Spleen (tissue), 11 donors: ENCODE results near the gene ST8SIA4. TPM values are rescaled to one million over a fixed set of nuclear protein-coding genes. Genes with fewer than 3 reads are reported as not detected.

Experiments
- DNase-seq: peaks from one replicate; pipeline ENCODE4 v3.0.0-alpha.2; 2020
- H3K27ac ChIP-seq, 8 donors: fragments of 200-600 bp; sonication (generic) in 7 of 8; 1 replicate in 4 of 8; 2 replicates in 4 of 8; pipeline versions ENCODE4 v1.5.0 to v1.8.0; 2016 to 2021; ENCODE audit warnings: inconsistent platforms in 4 of 8, mild to moderate bottlenecking in 4 of 8, moderate library complexity in 1 of 8
- H3K27me3 ChIP-seq, 7 donors: fragments of 200-600 bp; sonication (generic) in 6 of 7; replicated peaks in 1 of 7; 1 replicate in 4 of 7; 2 replicates in 3 of 7; pipeline versions ENCODE4 v1.5.0 to v1.8.0; 2016 to 2021; ENCODE audit warnings: inconsistent platforms in 3 of 7, mild to moderate bottlenecking in 1 of 7
- H3K36me3 ChIP-seq, 6 donors: fragments of 200-600 bp; sonication (generic) in 5 of 6; 1 replicate in 4 of 6; 2 replicates in 2 of 6; pipeline versions ENCODE4 v1.5.0 to v1.8.0; 2016 to 2021; ENCODE audit warnings: inconsistent platforms in 2 of 6
- H3K4me1 ChIP-seq, 6 donors: fragments of 200-600 bp; sonication (generic) in 5 of 6; 1 replicate in 3 of 6; 2 replicates in 3 of 6; pipeline versions ENCODE4 v1.5.0 to v1.8.0; 2016 to 2021; ENCODE audit warnings: inconsistent platforms in 3 of 6
- H3K4me3 ChIP-seq, 8 donors: fragments of 200-600 bp; sonication (generic) in 7 of 8; 1 replicate in 4 of 8; 2 replicates in 4 of 8; pipeline versions ENCODE4 v1.5.0 to v1.8.0; 2016 to 2021; ENCODE audit warnings: inconsistent platforms in 4 of 8, mild to moderate bottlenecking in 4 of 8, moderate library complexity in 2 of 8
- H3K9me3 ChIP-seq, 8 donors: fragments of 200-600 bp; sonication (generic) in 7 of 8; 1 replicate in 4 of 8; 2 replicates in 4 of 8; pipeline versions ENCODE4 v1.5.0 to v1.8.0; 2016 to 2021; ENCODE audit warnings: inconsistent platforms in 4 of 8
- CTCF ChIP-seq, 11 experiments: fragments of 200-600 bp in 7 of 11; fragments of 450-650 bp in 4 of 11; sonication (generic) in 4 of 11; IDR thresholded peaks in 8 of 11; conservative IDR thresholded peaks in 3 of 11; 1 replicate in 7 of 11; 2 replicates in 4 of 11; pipeline versions ENCODE4 v1.4.0 to v1.8.0; 2016 to 2021; ENCODE audit warnings: antibody characterized with exemption in 11 of 11, inconsistent platforms in 4 of 11, mild to moderate bottlenecking in 1 of 11
- POLR2A ChIP-seq, 3 donors: fragments of 450-650 bp; IDR thresholded peaks; one replicate each; pipeline ENCODE4 v1.5.1; 2017; ENCODE audit warnings: antibody characterized with exemption in 3 of 3, mild to moderate bottlenecking in 1 of 3
- POLR2AphosphoS5 ChIP-seq, 3 donors: sonication (generic); formaldehyde crosslinking; IDR thresholded peaks; one replicate each; pipeline ENCODE4 v1.5.1; 2017; ENCODE audit warnings: antibody characterized with exemption in 3 of 3
- WGBS, 5 donors: extraction: QIAGEN DNeasy Blood & Tissue Kit in 3 of 5; methylation state at CpG; one replicate each; pipeline versions ENCODE4 v1.1.5 to v1.1.7; 2013 to 2018; 5-methylcytosine and 5-hydroxymethylcytosine counted together
- intact Hi-C: fragments of 100-400 bp; cut with DNase I; formaldehyde crosslinking; loops from one replicate; pipeline ENCODE4 v1.15.0; 2023; ENCODE audit warnings: low total_unique reads
- polyA plus RNA-seq, 3 donors: library from polyadenylated mRNA; stranded (reverse); fragments of 200-250 nt; gene quantifications; one replicate each; pipeline ENCODE4 v1.2.1, GENCODE V29; 2013
- total RNA-seq, 7 donors: library from RNA; depleted of rRNA in 3 of 7; stranded (reverse); fragments of >200 nt in 3 of 7; fragmentation: NEBNext Ultra II Directional in 4 of 7; extraction: Animal tissue kit (Norgen Biotek cat#: 25700) in 4 of 7; gene quantifications; one replicate each; pipeline versions ENCODE4 v1.1.0 to v1.2.1, GENCODE V29; 2016 to 2021
- donor health status: healthy with polysubstance abuse.
- donor health status: DM: no; HTN: no; CAD: no; lungs with moderate emphysema.
- donor health status: DM: no; HTN: no; CAD: no.
- donor health status: Bipolar disorder and iron deficiency.
- donor health status: healthy.
- donor health status: DM: no; HTN: no; CAD: no.
- donor health status: DM: yes; HTN: yes; CAD: no.

ST8SIA4 gene
- total and polyA plus RNA-seq, 10 donors, result 6.5 to 56.1 (median 39.7) TPM

DNA sequence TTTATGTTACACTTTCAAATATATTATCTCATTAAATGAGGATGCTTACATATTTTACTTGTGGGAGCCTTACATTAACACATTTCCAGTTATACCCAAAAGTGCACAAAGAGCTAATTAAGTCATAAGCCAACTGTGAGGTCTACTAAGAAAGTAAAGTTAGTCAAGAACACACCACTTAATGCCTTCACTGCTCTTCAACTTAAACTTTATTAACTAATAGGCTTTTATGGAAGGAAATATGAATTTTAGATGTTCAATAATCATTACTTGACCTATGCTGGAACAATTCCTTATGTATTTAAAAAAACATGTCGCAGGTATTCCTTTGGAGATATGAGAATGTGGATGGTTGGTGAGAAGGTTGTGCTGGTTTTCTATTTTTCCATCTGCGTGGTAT is 3.4 kb downstream of the ST8SIA4 start:
- peak overlapping the region; percentile 88 to 97 (median 94) for H3K27ac ChIP-seq
- TF ChIP-seq POLR2A (IDR thresholded peaks at IDR 0.05) (no peak), CTCF (IDR thresholded peaks at IDR 0.05 in 8 of 11, conservative IDR thresholded peaks at IDR 0.05 in 3 of 11) (no peak), POLR2AphosphoS5 (IDR thresholded peaks at IDR 0.05) (no peak)
- H3K9me3 ChIP-seq, result no peaks in the 10 kb centered on the region
- DNase-seq, result no peak
- intact Hi-C loops, result loop anchor here (5.0 to 10.0 kb wide), 3 partner anchors 55 to 367 kb away; no protein-coding TSS in a partner anchor
- 56 to 69% (median 64%) methylated on average over 2 of the region's 2 CpGs for WGBS, 5 donors
- H3K4me1 ChIP-seq, result peaks cover 18 to 64% (median 46%) of the 10 kb centered on the region in 6 donors
- H3K4me3 ChIP-seq, result peak overlapping the region in 7 of 8 donors; percentile 69 to 88 (median 77)
- peaks cover 0 to 13% (median 3%) of the 10 kb centered on the region in 6 donors for H3K36me3 ChIP-seq
- H3K27me3 ChIP-seq, result no peaks in the 10 kb centered on the region

DNA sequence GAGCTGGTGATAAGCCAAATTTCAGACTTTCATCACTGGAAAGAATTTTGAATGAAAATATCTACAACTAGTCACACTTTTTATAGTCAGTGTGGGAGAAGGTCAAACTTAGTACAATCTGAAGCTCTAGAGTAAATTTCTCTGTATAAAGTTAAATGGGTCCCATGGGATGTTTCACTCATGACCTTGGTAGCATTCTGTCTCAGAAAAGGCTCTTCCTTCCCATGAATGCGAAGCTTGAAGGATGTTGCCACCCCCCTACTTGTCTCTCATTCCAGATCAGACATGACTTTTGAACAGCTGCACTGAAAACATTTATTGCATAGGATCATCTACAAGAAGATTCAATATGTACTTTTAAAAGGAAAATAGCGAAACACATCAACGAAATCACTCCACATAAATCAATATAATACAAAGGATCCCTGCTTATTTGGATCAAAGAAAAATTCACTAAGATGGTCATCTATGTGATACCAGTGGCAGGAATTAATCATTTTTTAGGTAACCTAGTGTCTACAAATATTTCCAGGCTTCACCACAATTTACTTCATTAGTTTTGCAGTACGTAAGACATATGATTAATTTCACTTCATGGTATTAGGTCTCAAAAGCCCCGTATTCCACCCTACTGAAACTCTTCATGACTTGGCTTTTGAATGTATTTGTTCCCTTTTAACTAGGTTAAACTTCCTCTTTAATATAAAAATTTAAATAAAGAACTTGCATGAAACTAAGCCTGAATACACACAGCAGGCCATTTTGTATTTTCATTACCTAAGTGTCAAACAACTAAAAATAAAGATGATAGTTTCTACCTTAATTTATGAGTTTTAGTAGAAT is 4.4 kb downstream of the ST8SIA4 start:
- WGBS, 5 donors, result 46 to 53% (median 50%) methylated on average over 5 of the region's 5 CpGs
- Histone ChIP-seq H3K9me3 (no peaks in the 10 kb centered on the region), H3K4me3 (peak overlapping the region in 1 of 8 donors; percentile 88), H3K27ac (peak overlapping the region; percentile 23 to 97 (median 94)), H3K27me3 (no peaks in the 10 kb centered on the region), H3K4me1 (peaks cover 18 to 68% (median 49%) of the 10 kb centered on the region in 6 donors), H3K36me3 (peaks cover 0 to 21% (median 3%) of the 10 kb centered on the region in 6 donors)
- DNase-seq, result no peak
- no peak for TF ChIP-seq POLR2AphosphoS5 (IDR thresholded peaks at IDR 0.05)
- no peak for TF ChIP-seq POLR2A (IDR thresholded peaks at IDR 0.05)
- no peak for TF ChIP-seq CTCF (IDR thresholded peaks at IDR 0.05 in 8 of 11, conservative IDR thresholded peaks at IDR 0.05 in 3 of 11)
- intact Hi-C loops, result no loop called here

DNA sequence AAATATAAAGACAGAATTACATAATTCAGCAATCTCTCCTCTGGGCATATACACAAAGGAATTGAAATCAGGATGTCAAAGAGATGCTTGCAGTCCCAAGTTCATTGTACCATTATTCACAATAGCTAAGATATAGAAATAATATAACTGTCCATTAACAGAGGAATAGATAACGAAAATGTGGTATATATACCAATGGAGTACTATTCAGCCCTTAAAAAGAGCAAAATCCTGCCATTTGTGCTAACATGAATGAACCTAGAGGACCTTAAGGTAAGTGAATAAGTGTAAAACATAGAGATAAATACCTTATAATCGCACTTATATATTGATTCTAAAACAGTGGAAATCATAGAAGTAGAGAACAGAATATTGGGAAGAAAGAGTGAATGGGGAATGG is 7.0 kb downstream of the ST8SIA4 start:
- intact Hi-C loops, result no loop called here
- Histone ChIP-seq H3K4me3 (no peak overlapping the region), H3K27ac (peak overlapping the region in 1 of 8 donors; percentile 0), H3K4me1 (peaks cover 18 to 93% (median 61%) of the 10 kb centered on the region in 6 donors), H3K27me3 (no peaks in the 10 kb centered on the region), H3K9me3 (no peaks in the 10 kb centered on the region), H3K36me3 (peaks cover 0 to 32% (median 6%) of the 10 kb centered on the region in 6 donors)
- no peak for DNase-seq
- 94 to 100% (median 98%) methylated on average over 2 of the region's 2 CpGs for WGBS, 5 donors
- TF ChIP-seq POLR2AphosphoS5 (IDR thresholded peaks at IDR 0.05) (no peak), CTCF (IDR thresholded peaks at IDR 0.05 in 8 of 11, conservative IDR thresholded peaks at IDR 0.05 in 3 of 11) (no peak), POLR2A (IDR thresholded peaks at IDR 0.05) (no peak)

GRCh38 chr5:100890461-100891008 is 12.5 kb downstream of the ST8SIA4 start:
- Histone ChIP-seq H3K27ac (peak overlapping the region; percentile 64 to 84 (median 76)), H3K36me3 (peaks cover 0 to 37% (median 9%) of the 10 kb centered on the region in 6 donors), H3K4me3 (peak overlapping the region in 6 of 8 donors; percentile 0 to 47 (median 20)), H3K9me3 (no peaks in the 10 kb centered on the region), H3K4me1 (peaks cover 0 to 93% (median 55%) of the 10 kb centered on the region in 6 donors), H3K27me3 (no peaks in the 10 kb centered on the region)
- 11 to 19% (median 13%) methylated on average over 3 of the region's 3 CpGs for WGBS, 5 donors
- no peak for TF ChIP-seq POLR2AphosphoS5 (IDR thresholded peaks at IDR 0.05)
- TF ChIP-seq CTCF (IDR thresholded peaks at IDR 0.05 in 8 of 11, conservative IDR thresholded peaks at IDR 0.05 in 3 of 11), result no peak
- DNase-seq, result no peak
- intact Hi-C loops, result no loop called here
